Spleen (tissue), 11 donors: ENCODE results near the gene DGAT2. TPM values are rescaled to one million over a fixed set of nuclear protein-coding genes. Genes with fewer than 3 reads are reported as not detected.
"Not testable (repeated sequence)": the region's sequence is repeated elsewhere in the genome, so short reads cannot be mapped to it uniquely, and the experiment has no call there.

Experiments
- DNase-seq: peaks from one replicate; pipeline ENCODE4 v3.0.0-alpha.2; 2020
- H3K27ac ChIP-seq, 8 donors: fragments of 200-600 bp; sonication (generic) in 7 of 8; 1 replicate in 4 of 8; 2 replicates in 4 of 8; pipeline versions ENCODE4 v1.5.0 to v1.8.0; 2016 to 2021; ENCODE audit warnings: inconsistent platforms in 4 of 8, mild to moderate bottlenecking in 4 of 8, moderate library complexity in 1 of 8
- H3K27me3 ChIP-seq, 7 donors: fragments of 200-600 bp; sonication (generic) in 6 of 7; replicated peaks in 1 of 7; 1 replicate in 4 of 7; 2 replicates in 3 of 7; pipeline versions ENCODE4 v1.5.0 to v1.8.0; 2016 to 2021; ENCODE audit warnings: inconsistent platforms in 3 of 7, mild to moderate bottlenecking in 1 of 7
- H3K36me3 ChIP-seq, 6 donors: fragments of 200-600 bp; sonication (generic) in 5 of 6; 1 replicate in 4 of 6; 2 replicates in 2 of 6; pipeline versions ENCODE4 v1.5.0 to v1.8.0; 2016 to 2021; ENCODE audit warnings: inconsistent platforms in 2 of 6
- H3K4me1 ChIP-seq, 6 donors: fragments of 200-600 bp; sonication (generic) in 5 of 6; 1 replicate in 3 of 6; 2 replicates in 3 of 6; pipeline versions ENCODE4 v1.5.0 to v1.8.0; 2016 to 2021; ENCODE audit warnings: inconsistent platforms in 3 of 6
- H3K4me3 ChIP-seq, 8 donors: fragments of 200-600 bp; sonication (generic) in 7 of 8; 1 replicate in 4 of 8; 2 replicates in 4 of 8; pipeline versions ENCODE4 v1.5.0 to v1.8.0; 2016 to 2021; ENCODE audit warnings: inconsistent platforms in 4 of 8, mild to moderate bottlenecking in 4 of 8, moderate library complexity in 2 of 8
- H3K9me3 ChIP-seq, 8 donors: fragments of 200-600 bp; sonication (generic) in 7 of 8; 1 replicate in 4 of 8; 2 replicates in 4 of 8; pipeline versions ENCODE4 v1.5.0 to v1.8.0; 2016 to 2021; ENCODE audit warnings: inconsistent platforms in 4 of 8
- POLR2A ChIP-seq, 3 donors: fragments of 450-650 bp; IDR thresholded peaks; one replicate each; pipeline ENCODE4 v1.5.1; 2017; ENCODE audit warnings: antibody characterized with exemption in 3 of 3, mild to moderate bottlenecking in 1 of 3
- POLR2AphosphoS5 ChIP-seq, 3 donors: sonication (generic); formaldehyde crosslinking; IDR thresholded peaks; one replicate each; pipeline ENCODE4 v1.5.1; 2017; ENCODE audit warnings: antibody characterized with exemption in 3 of 3
- WGBS, 5 donors: extraction: QIAGEN DNeasy Blood & Tissue Kit in 3 of 5; methylation state at CpG; one replicate each; pipeline versions ENCODE4 v1.1.5 to v1.1.7; 2013 to 2018; 5-methylcytosine and 5-hydroxymethylcytosine counted together
- intact Hi-C: fragments of 100-400 bp; cut with DNase I; formaldehyde crosslinking; loops from one replicate; pipeline ENCODE4 v1.15.0; 2023; ENCODE audit warnings: low total_unique reads
- polyA plus RNA-seq, 3 donors: library from polyadenylated mRNA; stranded (reverse); fragments of 200-250 nt; gene quantifications; one replicate each; pipeline ENCODE4 v1.2.1, GENCODE V29; 2013
- total RNA-seq, 7 donors: library from RNA; depleted of rRNA in 3 of 7; stranded (reverse); fragments of >200 nt in 3 of 7; fragmentation: NEBNext Ultra II Directional in 4 of 7; extraction: Animal tissue kit (Norgen Biotek cat#: 25700) in 4 of 7; gene quantifications; one replicate each; pipeline versions ENCODE4 v1.1.0 to v1.2.1, GENCODE V29; 2016 to 2021
- TF ChIP-seq, protein P1 (sequence below), 11 experiments: fragments of 200-600 bp in 7 of 11; fragments of 450-650 bp in 4 of 11; sonication (generic) in 4 of 11; IDR thresholded peaks in 8 of 11; conservative IDR thresholded peaks in 3 of 11; 1 replicate in 7 of 11; 2 replicates in 4 of 11; pipeline versions ENCODE4 v1.4.0 to v1.8.0; 2016 to 2021; ENCODE audit warnings: antibody characterized with exemption in 11 of 11, inconsistent platforms in 4 of 11, mild to moderate bottlenecking in 1 of 11
- donor health status: healthy with polysubstance abuse.
- donor health status: DM: no; HTN: no; CAD: no; lungs with moderate emphysema.
- donor health status: DM: no; HTN: no; CAD: no.
- donor health status: Bipolar disorder and iron deficiency.
- donor health status: healthy.
- donor health status: DM: no; HTN: no; CAD: no.
- donor health status: DM: yes; HTN: yes; CAD: no.

DGAT2 gene
- total and polyA plus RNA-seq, 10 donors: 3.5 to 71.7 (median 15.9) TPM

DNA sequence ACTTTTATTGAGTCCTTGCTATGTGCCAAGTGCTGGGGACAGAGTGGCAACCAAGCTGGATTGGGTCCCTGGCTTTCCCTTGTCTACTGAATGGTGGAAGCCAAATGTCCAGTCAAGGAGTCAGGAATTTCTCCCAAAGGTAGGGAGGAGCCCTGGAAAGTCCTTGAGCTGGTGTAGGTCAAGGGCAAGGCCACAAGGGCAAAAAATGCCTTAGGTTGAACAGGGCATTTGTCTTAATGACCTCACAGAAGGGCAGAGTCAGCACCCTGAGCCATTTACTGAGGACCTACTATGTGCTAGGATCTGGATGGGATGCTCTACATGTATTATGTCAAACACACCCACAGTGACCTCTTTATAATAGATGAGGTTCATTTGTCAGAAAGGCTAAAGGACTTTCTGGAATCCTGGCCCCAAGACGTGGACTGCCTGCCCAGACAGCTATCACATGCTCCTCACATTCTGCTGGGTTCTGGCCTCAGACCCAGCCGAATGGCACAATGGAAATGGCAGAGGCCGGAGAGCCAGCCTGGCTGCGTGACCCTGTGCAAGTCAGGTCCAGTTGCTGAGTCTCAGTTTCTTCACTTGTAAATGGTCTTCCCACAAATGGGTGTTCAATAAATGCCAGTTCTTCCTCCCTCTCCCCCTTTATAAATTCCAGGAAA is 33.3 kb upstream of the DGAT2 start:
- intact Hi-C loops: no loop called here
- WGBS, 5 donors: 91 to 97% (median 92%) methylated on average over 3 to 4 of the region's 4 CpGs

DNA sequence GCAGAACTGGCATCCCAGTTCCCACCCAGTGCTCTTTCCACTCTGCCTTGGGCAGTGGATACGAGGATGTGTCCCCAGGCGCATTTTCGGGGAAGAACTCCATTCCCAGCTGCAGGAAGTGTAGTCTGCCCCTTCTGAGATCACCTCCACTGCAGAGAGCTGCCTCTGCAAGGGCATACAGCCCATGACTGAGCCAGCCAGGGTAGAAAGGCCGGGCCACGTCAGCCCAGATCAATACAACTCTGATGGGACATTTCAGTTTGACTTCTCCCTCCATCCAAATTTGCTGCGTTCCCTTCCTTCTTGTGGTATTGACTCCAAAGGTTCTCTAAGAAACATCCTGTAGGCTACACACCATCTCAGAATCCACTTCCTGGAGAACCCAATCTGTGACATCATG is 31.3 kb upstream of the DGAT2 start:
- intact Hi-C loops: no loop called here
- TF ChIP-seq POLR2AphosphoS5 (IDR thresholded peaks at IDR 0.05) (no peak), POLR2A (IDR thresholded peaks at IDR 0.05) (no peak)
- TF ChIP-seq, protein P1, sequence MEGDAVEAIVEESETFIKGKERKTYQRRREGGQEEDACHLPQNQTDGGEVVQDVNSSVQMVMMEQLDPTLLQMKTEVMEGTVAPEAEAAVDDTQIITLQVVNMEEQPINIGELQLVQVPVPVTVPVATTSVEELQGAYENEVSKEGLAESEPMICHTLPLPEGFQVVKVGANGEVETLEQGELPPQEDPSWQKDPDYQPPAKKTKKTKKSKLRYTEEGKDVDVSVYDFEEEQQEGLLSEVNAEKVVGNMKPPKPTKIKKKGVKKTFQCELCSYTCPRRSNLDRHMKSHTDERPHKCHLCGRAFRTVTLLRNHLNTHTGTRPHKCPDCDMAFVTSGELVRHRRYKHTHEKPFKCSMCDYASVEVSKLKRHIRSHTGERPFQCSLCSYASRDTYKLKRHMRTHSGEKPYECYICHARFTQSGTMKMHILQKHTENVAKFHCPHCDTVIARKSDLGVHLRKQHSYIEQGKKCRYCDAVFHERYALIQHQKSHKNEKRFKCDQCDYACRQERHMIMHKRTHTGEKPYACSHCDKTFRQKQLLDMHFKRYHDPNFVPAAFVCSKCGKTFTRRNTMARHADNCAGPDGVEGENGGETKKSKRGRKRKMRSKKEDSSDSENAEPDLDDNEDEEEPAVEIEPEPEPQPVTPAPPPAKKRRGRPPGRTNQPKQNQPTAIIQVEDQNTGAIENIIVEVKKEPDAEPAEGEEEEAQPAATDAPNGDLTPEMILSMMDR (IDR thresholded peaks at IDR 0.05 in 8 of 11, conservative IDR thresholded peaks at IDR 0.05 in 3 of 11): no peak
- Histone ChIP-seq H3K4me3 (no peak overlapping the region), H3K36me3 (no peaks in the 10 kb centered on the region), H3K4me1 (no peaks in the 10 kb centered on the region), H3K27ac (no peak overlapping the region), H3K9me3 (no peaks in the 10 kb centered on the region), H3K27me3 (peaks cover 0 to 11% (median 0%) of the 10 kb centered on the region in 7 donors)
- WGBS, 5 donors: 80 to 98% (median 91%) methylated on average over 5 to 6 of the region's 6 CpGs
- DNase-seq: no peak

More for the DNA sequence above, 33.3 kb upstream of the DGAT2 start:
- Histone ChIP-seq H3K4me1 (no peaks in the 10 kb centered on the region), H3K27ac (no peak overlapping the region), H3K9me3 (no peaks in the 10 kb centered on the region), H3K4me3 (no peak overlapping the region), H3K36me3 (no peaks in the 10 kb centered on the region), H3K27me3 (peaks cover 0 to 11% (median 0%) of the 10 kb centered on the region in 7 donors)
- TF ChIP-seq, protein P1 (IDR thresholded peaks at IDR 0.05 in 8 of 11, conservative IDR thresholded peaks at IDR 0.05 in 3 of 11): no peak
- TF ChIP-seq POLR2AphosphoS5 (IDR thresholded peaks at IDR 0.05) (no peak), POLR2A (IDR thresholded peaks at IDR 0.05) (no peak)
- DNase-seq: no peak

DNA sequence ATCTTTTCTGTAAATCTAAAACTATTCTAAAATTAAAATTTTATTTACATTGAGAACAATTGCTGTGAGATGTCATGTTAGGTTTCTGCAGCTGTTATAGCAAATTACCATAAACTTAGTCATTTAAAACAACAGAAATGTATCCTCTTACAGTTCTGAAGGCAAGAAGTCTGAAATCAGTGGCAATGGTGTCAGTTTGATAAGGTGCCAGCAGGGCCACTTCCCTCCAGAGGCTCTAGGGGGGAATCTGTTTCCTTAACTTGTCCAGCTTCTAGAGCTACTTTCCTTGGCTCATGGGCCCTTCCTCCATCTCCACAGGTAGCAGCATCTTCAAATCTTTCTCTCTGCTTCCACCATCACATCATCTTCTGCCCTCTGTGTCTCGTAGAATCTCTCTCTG is 27.9 kb upstream of the DGAT2 start:
- Histone ChIP-seq H3K4me3 (no peak overlapping the region), H3K9me3 (no peaks in the 10 kb centered on the region), H3K27ac (no peak overlapping the region), H3K4me1 (no peaks in the 10 kb centered on the region), H3K36me3 (no peaks in the 10 kb centered on the region), H3K27me3 (peaks cover 0 to 24% (median 0%) of the 10 kb centered on the region in 7 donors)
- WGBS, 5 donors: 82 to 100% (median 87%) methylated on average over 1 of the region's 1 CpG
- intact Hi-C loops: no loop called here
- TF ChIP-seq POLR2AphosphoS5 (IDR thresholded peaks at IDR 0.05): no peak
- TF ChIP-seq POLR2A (IDR thresholded peaks at IDR 0.05): no peak
- TF ChIP-seq, protein P1 (IDR thresholded peaks at IDR 0.05 in 8 of 11, conservative IDR thresholded peaks at IDR 0.05 in 3 of 11): no peak
- no peak for DNase-seq

DNA sequence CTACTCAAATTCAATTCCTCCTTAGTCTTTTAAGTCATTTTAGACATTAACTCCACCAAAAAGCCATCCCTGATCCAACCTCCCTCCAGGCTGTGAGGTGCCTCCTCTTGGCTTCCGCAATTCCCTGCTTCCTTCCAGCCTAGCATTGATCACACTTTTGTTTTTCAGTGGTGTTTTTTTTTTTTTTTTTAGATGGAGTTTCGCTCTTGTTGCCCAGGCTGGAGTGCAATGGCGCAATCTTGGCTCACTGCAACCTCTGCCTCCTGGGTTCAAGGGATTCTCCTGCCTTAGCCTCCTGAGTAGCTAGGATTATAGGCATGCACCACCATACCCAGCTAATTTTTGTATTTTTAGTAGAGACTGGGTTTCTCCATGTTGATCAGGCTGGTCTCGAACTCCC is 25.4 kb upstream of the DGAT2 start:
- H3K4me3 ChIP-seq, H3K27ac ChIP-seq, intact Hi-C loops, H3K9me3 ChIP-seq, DNase-seq, H3K4me1 ChIP-seq, H3K36me3 ChIP-seq: not testable (repeated sequence)
- WGBS, 5 donors: 90 to 99% (median 92%) methylated on average over 4 of the region's 4 CpGs
- H3K27me3 ChIP-seq: peaks cover 0 to 31% (median 0%) of the 10 kb centered on the region in 7 donors
